Stimulated activated CD4-positive, alpha-beta T cell treated with anti-CD3 and anti-CD28 coated beads, Interleukin-15, amount 100 ng/mL, for 24 hours (primary cell): ENCODE data around the gene DHRS2.
A peak's percentile ranks its signal among the peaks of the same experiment; 100 is the strongest.
"Not testable (repeated sequence)": the region's sequence is repeated elsewhere in the genome, so short reads cannot be mapped to it uniquely, and the experiment has no call there.

ENCODE experiments used
- DNase-seq: peaks from one replicate; pipeline ENCODE4 v3.0.0-alpha.2; 2020

Gene DHRS2

DNA sequence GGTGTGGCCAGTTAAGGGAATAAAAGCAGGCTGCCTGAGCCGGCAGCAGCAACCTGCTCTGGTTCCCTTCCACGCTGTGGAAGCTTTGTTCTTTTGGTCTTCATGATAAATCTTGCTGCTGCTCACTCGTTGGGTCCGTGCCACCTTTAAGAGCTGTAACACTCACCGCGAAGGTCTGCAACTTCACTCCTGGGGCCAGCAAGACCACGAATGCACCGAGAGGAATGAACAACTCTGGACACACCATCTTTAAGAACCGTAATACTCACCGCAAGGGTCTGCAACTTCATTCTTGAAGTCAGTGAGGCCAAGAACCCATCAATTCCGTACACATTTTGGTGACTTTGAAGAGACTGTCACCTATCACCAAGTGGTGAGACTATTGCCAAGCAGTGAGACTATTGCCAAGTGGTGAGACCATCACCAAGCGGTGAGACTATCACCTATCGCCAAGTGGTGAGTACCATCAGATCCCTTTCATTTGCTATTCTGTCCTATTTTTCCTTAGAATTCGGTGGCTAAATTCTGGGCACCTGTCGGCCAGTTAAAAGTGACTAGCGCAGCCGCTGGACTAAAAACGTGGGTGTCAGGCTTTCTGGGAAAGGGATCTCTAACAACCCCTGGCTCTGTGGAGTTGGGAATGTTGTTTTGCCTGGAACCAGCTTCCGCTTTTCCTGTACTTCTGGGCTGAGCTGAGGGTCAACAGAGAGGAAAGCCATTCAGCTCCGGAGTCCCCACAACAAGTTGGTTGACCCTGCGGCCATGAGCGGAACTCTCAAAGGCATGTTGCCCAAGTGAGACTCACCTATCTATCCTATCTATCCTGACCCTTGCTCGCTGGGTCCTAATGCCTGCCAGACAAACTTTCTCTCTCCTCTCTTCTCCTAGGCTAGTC lies at the start of gene DHRS2:
Gene DHRS2 (plus strand): TSS at position 48 of the 895 bp plus-strand sequence. CDS start 2,501 bp downstream, outside the sequence.
- DNase-seq = peak; percentile 14

DNA sequence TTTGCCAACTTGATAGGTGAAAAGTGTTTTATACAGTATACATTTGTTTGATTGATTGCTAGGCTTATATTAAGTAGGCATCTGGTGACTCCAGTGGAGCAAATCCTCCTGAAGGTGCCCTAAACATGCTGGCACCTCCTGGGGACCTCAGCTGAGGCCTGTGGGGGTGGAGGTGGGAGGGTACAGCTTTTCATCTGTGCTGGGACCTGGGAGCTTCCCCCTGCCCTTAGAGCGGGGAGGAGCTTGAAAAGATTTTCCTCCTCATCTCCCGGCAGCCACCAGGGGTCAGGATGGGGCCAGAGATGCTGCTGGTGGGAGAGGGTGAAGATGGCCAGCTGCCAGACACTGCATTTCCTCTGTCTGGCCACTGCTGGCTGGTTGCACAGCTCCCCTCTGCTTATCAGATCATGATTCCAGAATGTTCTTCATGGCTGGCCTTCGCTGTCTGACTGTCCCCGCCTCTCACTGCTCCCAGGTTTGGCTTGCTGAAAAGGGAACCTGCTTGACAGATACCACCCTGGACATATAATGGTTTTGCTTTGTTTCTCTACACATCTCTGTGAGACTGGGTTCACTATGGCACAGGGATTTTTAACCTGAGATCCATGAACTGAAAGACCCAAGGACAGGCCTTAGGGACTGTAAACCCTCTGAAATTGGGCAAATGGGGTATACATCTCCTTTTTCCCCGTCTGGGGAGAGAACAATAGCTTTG lies 47.1 kb upstream of the DHRS2 start:
- DNase-seq = peak; percentile 87

DNA sequence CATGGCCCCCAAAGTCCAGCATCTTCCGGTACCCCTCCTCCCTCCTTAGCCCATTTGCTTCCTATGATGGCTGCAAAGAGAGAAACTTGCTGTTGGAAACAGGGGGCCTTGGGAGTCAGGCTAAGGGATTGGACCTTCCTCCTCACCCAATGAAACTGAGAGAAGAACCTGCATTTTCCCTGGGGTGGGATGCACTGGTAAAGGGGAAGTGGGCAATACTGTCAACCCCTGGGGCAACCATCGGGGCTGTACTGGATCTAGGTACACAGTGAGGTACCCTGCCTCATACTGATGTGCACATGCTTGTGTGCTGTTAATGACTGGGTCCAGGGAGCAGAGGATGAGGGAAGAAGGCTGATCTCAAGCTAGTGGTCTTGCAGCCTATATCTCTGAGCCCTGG lies 46.6 kb upstream of the DHRS2 start:
- no peak for DNase-seq

- no peak for DNase-seq
Observed at GRCh38 chr14:23590198-23590597, 46.0 kb upstream of the DHRS2 start.

DNA sequence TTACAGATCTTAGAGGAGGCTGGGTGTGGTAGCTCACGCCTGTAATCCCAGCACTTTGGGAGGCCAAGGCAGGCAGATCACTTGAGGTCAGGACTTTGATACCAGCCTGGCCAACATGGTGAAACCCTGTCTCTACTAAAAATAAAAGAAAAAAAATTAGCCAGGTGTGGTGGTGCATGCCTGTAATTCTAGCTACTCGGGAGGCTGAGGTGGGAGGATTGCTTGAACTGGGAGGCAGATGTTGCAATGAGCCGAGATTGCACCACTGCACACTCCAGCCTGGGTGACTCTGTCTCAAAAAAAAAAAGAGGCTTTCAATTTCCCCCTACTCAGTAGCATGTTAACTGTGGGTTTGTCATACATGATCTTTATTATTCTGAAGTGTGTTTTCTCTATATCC lies 42.0 kb upstream of the DHRS2 start:
- DNase-seq = not testable (repeated sequence)

GRCh38 chr14:23600322-23600707 lies 35.8 kb upstream of the DHRS2 start:
- no peak for DNase-seq

- no peak for DNase-seq
Observed at GRCh38 chr14:23600806-23601205, 35.4 kb upstream of the DHRS2 start.

DNA sequence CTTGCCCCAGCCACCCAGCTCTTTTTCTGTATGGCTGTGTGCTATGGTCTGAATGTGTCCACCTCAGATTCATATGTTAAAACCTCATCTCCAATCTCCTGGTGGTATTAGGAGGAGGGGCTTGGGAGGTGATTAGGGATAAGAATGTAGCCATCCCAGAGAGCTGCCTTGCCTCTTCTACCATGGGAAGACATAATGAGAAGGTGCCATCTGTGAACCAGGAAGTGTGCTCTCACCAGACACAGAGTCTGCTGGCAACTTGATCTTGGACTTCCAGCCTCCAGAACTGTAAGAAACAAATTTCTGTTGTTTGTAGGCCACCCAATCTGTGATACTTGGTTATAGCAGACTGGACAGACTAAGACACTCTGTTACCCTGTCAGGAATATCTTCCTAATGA lies 34.7 kb upstream of the DHRS2 start:
- no peak for DNase-seq

DNA sequence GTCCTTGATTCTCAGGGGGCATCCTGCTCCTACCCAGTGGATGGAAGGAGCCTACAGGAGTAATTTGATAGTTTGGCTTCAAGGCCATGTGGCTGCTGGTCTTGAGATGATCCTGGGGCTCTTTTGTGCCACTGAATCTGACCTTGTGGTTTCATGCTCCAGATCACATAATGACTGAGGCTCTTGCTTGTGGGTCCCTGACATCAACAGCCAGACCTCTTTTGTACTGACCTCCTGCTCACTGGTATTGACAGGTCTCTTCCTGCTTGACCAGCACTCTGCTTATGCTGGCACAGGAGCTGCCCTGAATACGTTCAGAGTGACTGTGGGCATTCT lies 34.4 kb upstream of the DHRS2 start:
- no peak for DNase-seq

- no peak for DNase-seq
Observed at GRCh38 chr14:23602181-23603095, 33.7 kb upstream of the DHRS2 start.

DNA sequence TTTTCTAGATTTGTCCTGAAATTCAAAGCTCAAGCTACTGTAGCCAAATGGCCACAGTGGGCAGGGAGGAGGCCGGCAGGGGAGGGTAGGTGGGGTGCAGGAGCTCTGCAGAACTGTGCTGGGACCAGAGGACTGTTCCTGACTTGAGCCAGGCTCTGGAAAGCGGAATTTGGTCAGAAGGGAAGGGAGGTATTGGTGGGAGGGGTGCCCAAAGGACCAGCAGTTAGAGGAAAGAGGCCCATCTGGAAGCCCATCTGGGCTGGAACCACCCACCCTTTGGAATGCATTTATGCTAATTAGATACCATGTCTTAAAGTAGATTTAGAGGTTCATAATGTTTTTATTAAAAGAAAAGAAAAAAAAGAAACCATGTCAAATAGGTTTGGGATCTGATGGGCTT lies 33.1 kb upstream of the DHRS2 start:
- no peak for DNase-seq

DNA sequence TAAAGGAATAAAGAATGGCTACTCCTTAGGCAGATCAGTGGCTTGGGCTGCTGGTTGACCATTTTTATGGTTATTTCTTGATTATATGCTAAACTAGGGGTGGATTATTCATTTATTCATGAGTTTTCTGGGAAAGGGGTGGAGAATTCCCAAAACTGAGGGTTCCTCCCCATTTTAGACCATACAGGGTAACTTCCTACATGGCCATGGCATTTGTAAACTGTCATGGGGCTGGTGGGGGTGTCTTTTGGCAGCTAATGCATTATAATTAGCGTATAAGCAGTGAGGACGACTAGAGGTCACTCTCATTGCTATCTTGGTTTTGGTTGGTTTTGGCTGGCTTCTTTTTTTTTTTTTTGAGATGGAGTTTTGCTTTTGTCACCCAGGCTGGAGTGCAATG lies 32.0 kb upstream of the DHRS2 start:
- DNase-seq = no peak

- DNase-seq = no peak
Observed at GRCh38 chr14:23604675-23605170, 31.4 kb upstream of the DHRS2 start.

DNA sequence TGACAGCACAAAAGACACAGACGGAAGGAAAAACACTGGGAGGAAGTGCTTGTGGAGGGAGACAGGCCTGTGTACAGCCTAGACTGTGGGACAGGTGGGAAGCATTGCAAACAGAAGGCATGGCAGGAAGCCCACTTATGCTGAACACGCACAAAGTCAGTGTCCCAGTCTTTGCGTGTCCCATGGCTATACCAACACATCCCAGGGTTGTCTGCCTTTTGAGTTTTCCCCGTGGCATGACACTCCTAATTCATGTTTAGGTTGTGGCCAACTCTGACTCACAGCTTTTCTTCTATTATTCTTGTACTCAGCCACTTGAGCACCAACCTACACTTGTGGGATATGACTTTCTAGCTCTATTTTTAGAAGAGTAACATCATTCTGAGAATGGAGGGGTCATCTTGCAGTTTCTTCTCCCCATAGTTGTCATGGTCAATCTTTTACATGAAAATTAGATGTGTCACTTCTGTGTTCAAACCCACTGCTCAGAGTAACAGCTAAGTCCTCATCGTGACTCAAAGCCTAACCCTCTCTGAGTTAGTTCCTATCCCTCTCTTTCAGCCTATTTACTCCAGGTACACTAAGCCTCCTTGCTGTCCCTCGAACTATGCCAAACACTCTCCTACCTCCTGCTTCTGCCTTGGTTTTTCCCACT lies 30.1 kb upstream of the DHRS2 start:
- DNase-seq = peak; percentile 38

DNA sequence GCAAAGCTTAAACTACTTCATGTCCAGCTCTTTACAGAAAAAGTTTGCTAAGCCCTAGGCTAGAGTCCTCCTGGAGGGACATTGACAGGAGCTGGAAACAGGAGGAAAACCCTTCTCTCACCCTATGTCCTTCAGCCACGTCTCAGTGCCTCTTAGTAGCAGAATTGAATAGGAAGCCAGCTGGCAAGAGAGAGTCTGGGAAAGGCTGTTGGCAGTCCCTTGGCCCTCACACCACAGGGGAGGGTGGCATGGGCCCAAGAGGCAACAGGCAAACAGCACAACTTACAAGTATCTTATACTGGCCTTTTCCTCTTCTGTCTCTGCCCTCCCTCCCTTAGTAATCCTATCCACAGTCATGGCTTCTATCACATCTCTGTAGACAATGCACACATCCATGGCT lies 27.7 kb upstream of the DHRS2 start:
- no peak for DNase-seq

DNA sequence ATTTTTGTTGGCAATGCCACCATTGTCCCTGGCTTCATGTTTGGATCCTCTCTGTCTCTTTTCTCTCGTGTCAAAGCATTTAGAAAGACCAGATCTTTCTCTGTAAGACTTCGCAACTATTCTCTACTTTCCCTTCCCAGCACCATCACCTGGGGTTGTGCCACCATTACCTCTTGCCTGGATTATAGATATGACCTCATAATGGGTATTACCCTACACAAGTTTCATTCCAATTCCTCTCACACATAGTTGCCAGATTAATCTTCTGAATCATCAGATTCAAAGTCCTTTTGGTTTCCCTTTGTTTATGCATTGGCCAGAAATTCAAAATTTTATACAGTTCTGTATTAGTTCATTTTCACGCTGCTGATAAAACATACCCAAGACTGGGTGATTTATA lies 27.2 kb upstream of the DHRS2 start:
- DNase-seq = no peak

DNA sequence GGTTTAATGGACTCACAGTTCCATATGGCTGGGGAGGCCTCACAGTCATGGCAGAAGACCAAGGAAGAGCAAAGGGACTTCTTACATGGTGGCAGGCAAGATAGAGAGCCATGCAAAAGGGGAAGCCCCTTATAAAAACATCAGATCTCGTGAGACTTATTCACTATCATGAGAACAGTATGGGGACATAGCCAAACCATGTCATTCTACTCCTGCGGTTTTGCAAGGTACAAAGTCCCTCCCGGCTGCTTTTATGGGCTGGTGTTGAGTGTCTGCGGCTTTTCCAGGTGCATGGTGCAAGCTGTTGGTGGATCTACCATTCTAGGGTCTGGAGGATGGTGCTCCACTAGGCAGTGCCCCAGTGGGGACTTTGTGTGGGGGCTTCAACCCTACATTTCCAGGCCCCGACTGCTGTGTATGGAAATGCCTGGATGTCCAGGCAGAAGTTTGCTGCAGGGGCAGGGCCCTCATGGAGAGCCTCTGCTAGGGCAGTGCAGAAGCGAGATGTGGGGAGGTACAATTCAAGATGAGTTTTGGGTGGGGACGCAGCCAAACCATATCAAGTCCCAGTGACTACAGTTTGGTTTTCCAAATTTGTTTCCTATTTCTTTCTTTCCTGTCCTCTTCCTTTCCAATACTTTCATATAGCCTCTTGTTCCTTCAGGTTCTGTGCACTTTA lies 26.6 kb upstream of the DHRS2 start:
- DNase-seq = not testable (repeated sequence)

DNA sequence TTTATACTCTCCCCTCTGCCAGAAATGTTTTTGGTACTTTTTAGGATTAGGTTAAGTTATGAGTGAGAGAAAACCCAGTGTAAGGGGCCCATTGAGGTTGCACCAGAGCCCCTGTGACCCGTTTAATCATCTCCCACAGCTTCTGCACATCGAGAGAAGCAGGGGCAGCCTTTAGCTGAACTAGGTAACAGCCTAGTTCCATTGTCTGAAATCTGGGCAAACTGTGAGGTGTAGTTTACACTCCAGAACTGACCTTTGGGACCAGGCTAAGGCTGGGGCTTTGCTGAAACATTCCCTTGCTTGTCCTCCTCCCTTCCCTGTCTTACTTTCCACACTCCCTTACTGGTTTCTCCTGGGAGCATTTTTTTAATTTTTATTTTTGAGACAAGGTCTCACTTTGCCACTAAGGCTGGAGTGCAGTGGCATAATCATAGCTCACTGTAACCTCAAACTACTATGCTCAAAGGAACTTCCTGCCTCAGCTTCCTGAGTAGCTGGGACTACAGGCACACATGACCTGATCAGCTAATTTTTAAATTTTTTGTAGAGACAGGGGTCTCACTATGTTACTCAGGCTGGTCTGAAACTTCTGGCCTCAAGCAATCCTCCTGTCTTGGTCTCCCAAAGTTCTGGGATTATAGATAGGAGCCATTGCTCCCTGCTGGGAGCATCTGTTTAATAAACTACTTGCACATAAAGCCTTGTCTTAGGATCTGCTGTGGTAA lies 25.9 kb upstream of the DHRS2 start:
- no peak for DNase-seq

DNA sequence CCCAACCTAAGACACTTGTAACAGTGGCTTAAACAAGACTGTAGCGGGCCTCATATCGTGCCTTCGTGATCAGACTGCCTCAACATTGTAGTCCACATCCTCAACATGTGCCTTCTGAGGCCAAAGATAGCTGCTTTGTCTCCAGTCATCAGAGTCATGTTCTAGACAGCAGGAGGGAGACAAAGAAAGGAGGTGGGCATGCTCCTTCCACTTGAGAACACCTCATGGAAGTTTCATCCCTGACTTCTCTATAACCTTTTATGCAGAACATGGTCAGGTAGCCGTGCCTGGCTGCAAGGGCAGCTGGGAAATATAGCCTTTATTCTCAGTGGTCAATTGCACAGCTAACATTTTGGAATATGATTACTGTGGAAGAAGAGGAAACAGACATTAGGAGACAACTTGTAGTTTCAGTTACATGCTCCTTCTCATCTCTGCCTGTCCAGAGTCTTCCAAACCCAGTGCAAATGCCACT lies 25.3 kb upstream of the DHRS2 start:
- DNase-seq = no peak

- no peak for DNase-seq
Observed at GRCh38 chr14:23612354-23612732, 23.8 kb upstream of the DHRS2 start.

GRCh38 chr14:23612802-23613201 lies 23.4 kb upstream of the DHRS2 start:
- no peak for DNase-seq
